Astrocyte (in vitro differentiated cells and primary cell): ENCODE measurements around the gene RMND5B. TPM values are rescaled to one million over a fixed set of nuclear protein-coding genes. Genes with fewer than 3 reads are reported as not detected.

Source experiments
- DNase-seq: peaks from one replicate; pipeline ENCODE4 v3.0.0-alpha.2; 2010; ENCODE audit warnings: low read depth
- FAIRE-seq: peaks from 2 replicates; lab custom pipeline; 2011; peaks lifted over from hg19 to GRCh38; lab: Jason Lieb, UNC
- H2AFZ ChIP-seq: 2 replicates; pipeline ENCODE4 v1.6.0; 2012; ENCODE audit warnings: low read depth, low read length, inconsistent platforms
- H3K27ac ChIP-seq: 2 replicates; pipeline ENCODE4 v1.5.1; 2011; ENCODE audit warnings: low read depth, low read length, inconsistent platforms
- H3K27me3 ChIP-seq: 2 replicates; pipeline ENCODE4 v1.6.0; 2011; ENCODE audit warnings: low read length, inconsistent platforms; ENCODE audit not compliant: insufficient read depth
- H3K36me3 ChIP-seq: 2 replicates; pipeline ENCODE4 v1.5.1; 2011; ENCODE audit warnings: low read length, inconsistent platforms; ENCODE audit not compliant: insufficient read depth
- H3K4me1 ChIP-seq: 2 replicates; pipeline ENCODE4 v1.5.1; 2011; ENCODE audit warnings: low read length, inconsistent platforms; ENCODE audit not compliant: insufficient read depth
- H3K4me2 ChIP-seq: 2 replicates; pipeline ENCODE4 v1.6.0; 2012; ENCODE audit warnings: low read length, inconsistent platforms
- H3K4me3 ChIP-seq: 2 replicates; pipeline ENCODE4 v1.5.1; 2011; ENCODE audit warnings: low read depth, mild to moderate bottlenecking, low read length, inconsistent platforms; ENCODE audit not compliant: insufficient read depth
- H3K79me2 ChIP-seq: 2 replicates; pipeline ENCODE4 v1.6.0; 2012; ENCODE audit warnings: mild to moderate bottlenecking, low read length, inconsistent platforms; ENCODE audit not compliant: insufficient read depth
- H3K9ac ChIP-seq: 2 replicates; pipeline ENCODE4 v1.6.0; 2012; ENCODE audit warnings: mild to moderate bottlenecking, low read length, inconsistent platforms
- H3K9me3 ChIP-seq: 2 replicates; pipeline ENCODE4 v1.5.1; 2012; ENCODE audit warnings: low read depth, mild to moderate bottlenecking, low read length, inconsistent platforms; ENCODE audit not compliant: insufficient read depth
- H4K20me1 ChIP-seq: 2 replicates; pipeline ENCODE4 v1.6.0; 2012; ENCODE audit warnings: low read length, inconsistent platforms; ENCODE audit not compliant: insufficient read depth
- H3K27ac Mint-ChIP-seq: one replicate; pipeline ENCODE4 v1.8.0; 2021; ENCODE audit warnings: mild to moderate bottlenecking, mixed read lengths; ENCODE audit not compliant: unreplicated experiment
- H3K27me3 Mint-ChIP-seq: one replicate; pipeline ENCODE4 v1.8.0; 2021; ENCODE audit warnings: low read depth, mixed read lengths; ENCODE audit not compliant: unreplicated experiment
- H3K36me3 Mint-ChIP-seq: one replicate; pipeline ENCODE4 v1.8.0; 2021; ENCODE audit warnings: low read depth, mixed read lengths; ENCODE audit not compliant: unreplicated experiment
- H3K4me1 Mint-ChIP-seq: one replicate; pipeline ENCODE4 v1.8.0; 2021; ENCODE audit warnings: low read depth, mixed read lengths; ENCODE audit not compliant: unreplicated experiment
- H3K4me3 Mint-ChIP-seq: one replicate; pipeline ENCODE4 v1.8.0; 2021; ENCODE audit warnings: mild to moderate bottlenecking, moderate library complexity, mixed read lengths; ENCODE audit not compliant: unreplicated experiment
- H3K9me3 Mint-ChIP-seq: one replicate; pipeline ENCODE4 v1.8.0; 2021; ENCODE audit warnings: mild to moderate bottlenecking, mixed read lengths; ENCODE audit not compliant: unreplicated experiment
- EZH2 ChIP-seq: IDR thresholded peaks from 2 replicates; pipeline ENCODE4 v1.6.1; 2012; ENCODE audit warnings: mild to moderate bottlenecking, low read length, inconsistent platforms; ENCODE audit not compliant: insufficient read depth
- total RNA-seq: library from RNA; stranded (reverse); gene quantifications from 2 replicates; pipeline ENCODE4 v1.2.1, GENCODE V29; 2021
- TF ChIP-seq, protein P1 (sequence below): IDR thresholded peaks from 2 replicates; pipeline ENCODE4 v1.5.1; 2011; ENCODE audit warnings: low read depth, mild to moderate bottlenecking, inconsistent platforms, low read length, moderate library complexity; ENCODE audit not compliant: insufficient read depth

RMND5B gene
- total RNA-seq, 1 donor from 2014 or later, result 14.3 TPM

DNA sequence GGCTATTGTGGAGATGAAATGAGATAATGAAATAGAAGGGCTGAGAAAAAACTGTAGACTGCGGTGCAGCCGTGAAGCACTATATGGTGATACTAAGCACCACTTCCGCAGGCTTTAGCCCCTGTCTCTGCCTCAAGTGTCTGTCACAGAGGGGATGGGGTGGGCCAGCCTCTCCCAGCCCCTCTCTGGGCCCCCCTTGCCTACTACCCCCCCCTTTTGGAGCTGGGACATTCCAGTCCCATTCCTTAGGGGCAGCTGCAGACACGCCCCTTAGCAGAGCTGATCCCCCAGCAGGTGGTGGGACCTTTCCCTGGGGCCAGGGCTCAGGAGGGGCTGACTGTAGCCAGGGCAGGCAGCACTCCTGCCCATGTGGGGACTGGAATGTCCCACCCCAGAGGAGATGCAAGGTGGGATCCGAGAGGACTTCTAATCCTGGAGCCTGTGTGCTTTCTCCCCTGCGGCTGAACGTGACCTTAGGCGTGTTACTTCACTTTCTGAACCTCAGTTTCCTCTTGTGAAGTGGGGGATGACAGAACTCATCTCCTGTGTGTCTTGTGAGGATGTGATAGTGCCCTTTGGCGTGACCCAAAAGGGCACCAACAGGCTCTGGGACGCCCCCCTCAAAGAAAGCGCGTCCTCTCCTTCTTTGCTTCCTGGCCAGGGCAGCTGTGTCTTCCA lies 15.5 kb upstream of the RMND5B start:
- DNase-seq, result no peak
- Histone ChIP-seq H3K36me3 (no peaks in the 10 kb centered on the region), H3K4me1 (peaks cover 5% of the 10 kb centered on the region), H3K79me2 (no peaks in the 10 kb centered on the region), H3K9me3 (no peaks in the 10 kb centered on the region), H3K9ac (no peak overlapping the region), H3K27ac (no peak overlapping the region), H3K27me3 (peaks cover 36% of the 10 kb centered on the region), H3K4me2 (no peak overlapping the region), H4K20me1 (peaks cover 6% of the 10 kb centered on the region), H3K4me3 (no peak overlapping the region), H2AFZ (no peak overlapping the region)
- Mint-ChIP-seq H3K27ac (peak overlapping the region; percentile 26), H3K4me1 (peaks cover 8% of the 10 kb centered on the region), H3K36me3 (no peaks in the 10 kb centered on the region), H3K9me3 (no peaks in the 10 kb centered on the region), H3K27me3 (peaks cover 24% of the 10 kb centered on the region), H3K4me3 (peak overlapping the region; percentile 74)
- TF ChIP-seq, protein P1, sequence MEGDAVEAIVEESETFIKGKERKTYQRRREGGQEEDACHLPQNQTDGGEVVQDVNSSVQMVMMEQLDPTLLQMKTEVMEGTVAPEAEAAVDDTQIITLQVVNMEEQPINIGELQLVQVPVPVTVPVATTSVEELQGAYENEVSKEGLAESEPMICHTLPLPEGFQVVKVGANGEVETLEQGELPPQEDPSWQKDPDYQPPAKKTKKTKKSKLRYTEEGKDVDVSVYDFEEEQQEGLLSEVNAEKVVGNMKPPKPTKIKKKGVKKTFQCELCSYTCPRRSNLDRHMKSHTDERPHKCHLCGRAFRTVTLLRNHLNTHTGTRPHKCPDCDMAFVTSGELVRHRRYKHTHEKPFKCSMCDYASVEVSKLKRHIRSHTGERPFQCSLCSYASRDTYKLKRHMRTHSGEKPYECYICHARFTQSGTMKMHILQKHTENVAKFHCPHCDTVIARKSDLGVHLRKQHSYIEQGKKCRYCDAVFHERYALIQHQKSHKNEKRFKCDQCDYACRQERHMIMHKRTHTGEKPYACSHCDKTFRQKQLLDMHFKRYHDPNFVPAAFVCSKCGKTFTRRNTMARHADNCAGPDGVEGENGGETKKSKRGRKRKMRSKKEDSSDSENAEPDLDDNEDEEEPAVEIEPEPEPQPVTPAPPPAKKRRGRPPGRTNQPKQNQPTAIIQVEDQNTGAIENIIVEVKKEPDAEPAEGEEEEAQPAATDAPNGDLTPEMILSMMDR, result no peak
- no peak for TF ChIP-seq EZH2
- FAIRE-seq, result no peak

DNA sequence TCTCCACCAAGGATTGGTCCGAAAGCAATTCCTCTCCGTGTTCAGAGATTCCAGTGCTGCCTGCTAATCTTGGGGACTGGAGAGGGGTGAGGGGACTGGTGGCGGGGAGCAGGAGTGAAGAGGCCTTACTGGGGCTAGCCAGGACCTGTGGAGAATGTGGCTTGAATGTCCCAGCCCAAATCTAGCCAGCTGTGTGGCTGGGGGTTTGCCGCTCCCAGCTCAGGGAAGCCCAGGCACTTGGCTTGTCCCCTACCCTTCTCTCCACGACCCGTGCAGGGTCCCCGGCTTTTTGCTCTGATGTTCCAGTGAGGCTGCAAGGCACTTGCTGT lies 15.0 kb upstream of the RMND5B start:
- Histone ChIP-seq H3K4me2 (no peak overlapping the region), H3K9ac (no peak overlapping the region), H3K27ac (no peak overlapping the region), H4K20me1 (peaks cover 6% of the 10 kb centered on the region), H3K36me3 (no peaks in the 10 kb centered on the region), H2AFZ (no peak overlapping the region), H3K27me3 (peaks cover 36% of the 10 kb centered on the region), H3K4me3 (no peak overlapping the region), H3K9me3 (no peaks in the 10 kb centered on the region), H3K79me2 (no peaks in the 10 kb centered on the region), H3K4me1 (peaks cover 5% of the 10 kb centered on the region)
- Mint-ChIP-seq H3K36me3 (no peaks in the 10 kb centered on the region), H3K27ac (peak overlapping the region; percentile 26), H3K27me3 (peaks cover 20% of the 10 kb centered on the region), H3K9me3 (no peaks in the 10 kb centered on the region), H3K4me3 (no peak overlapping the region), H3K4me1 (peaks cover 8% of the 10 kb centered on the region)
- TF ChIP-seq, protein P1, result no peak
- TF ChIP-seq EZH2, result peak; percentile 3
- DNase-seq (no peak), FAIRE-seq (no peak)

DNA sequence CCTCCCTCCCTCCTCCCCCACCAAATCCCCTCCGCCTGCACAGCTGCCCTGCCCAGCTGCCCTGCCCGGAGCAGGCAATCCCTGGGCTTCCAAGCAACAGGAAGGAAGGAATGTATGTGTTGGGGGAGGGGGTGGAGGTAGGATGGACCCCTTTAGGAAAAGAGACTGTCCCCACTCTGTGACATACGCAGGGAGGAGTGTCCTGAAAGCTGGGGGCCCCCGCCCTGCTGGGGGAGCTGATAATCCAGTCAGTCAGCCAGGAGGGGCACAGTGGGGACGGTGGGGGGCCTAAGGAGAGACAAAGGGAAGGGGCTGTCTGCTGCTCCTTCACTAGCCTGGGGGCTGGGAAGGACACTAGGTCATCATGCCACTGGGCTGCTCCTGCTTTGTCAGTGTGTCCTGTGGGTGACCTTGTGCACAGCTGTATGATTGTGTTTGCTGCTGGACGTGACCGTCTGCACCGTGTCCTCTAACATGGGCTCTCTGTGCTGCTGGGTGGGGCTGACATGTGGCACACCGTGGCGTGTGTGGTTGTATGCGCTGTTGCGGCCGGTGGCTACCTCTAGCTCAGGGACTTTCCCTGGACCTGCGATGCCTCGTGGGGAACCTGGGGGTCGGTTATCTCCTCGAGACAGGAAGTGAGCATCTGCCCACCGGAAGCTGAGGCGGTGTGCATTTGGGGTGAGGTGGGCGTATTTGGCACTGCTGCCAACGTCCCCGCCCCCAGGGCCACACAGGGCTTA lies 14.5 kb upstream of the RMND5B start:
- Mint-ChIP-seq H3K36me3 (no peaks in the 10 kb centered on the region), H3K4me1 (peaks cover 8% of the 10 kb centered on the region), H3K4me3 (no peak overlapping the region), H3K27ac (no peak overlapping the region), H3K27me3 (peaks cover 15% of the 10 kb centered on the region), H3K9me3 (no peaks in the 10 kb centered on the region)
- Histone ChIP-seq H3K4me1 (peaks cover 5% of the 10 kb centered on the region), H3K27me3 (peaks cover 36% of the 10 kb centered on the region), H4K20me1 (peaks cover 6% of the 10 kb centered on the region), H3K27ac (no peak overlapping the region), H3K79me2 (no peaks in the 10 kb centered on the region), H3K9ac (no peak overlapping the region), H3K4me3 (no peak overlapping the region), H2AFZ (peak overlapping the region; percentile 63), H3K9me3 (no peaks in the 10 kb centered on the region), H3K4me2 (peak overlapping the region; percentile 33), H3K36me3 (no peaks in the 10 kb centered on the region)
- FAIRE-seq, result no peak
- no peak for DNase-seq
- TF ChIP-seq EZH2, result peak; percentile 52
- TF ChIP-seq, protein P1, result no peak
